ENCODE results near the gene SOX8. TPM values are rescaled to one million over a fixed set of nuclear protein-coding genes. Genes with fewer than 3 reads are reported as not detected.

SOX8 gene
- polyA plus RNA-seq, 1 donor from 2014 or later = 3.9 TPM

DNA sequence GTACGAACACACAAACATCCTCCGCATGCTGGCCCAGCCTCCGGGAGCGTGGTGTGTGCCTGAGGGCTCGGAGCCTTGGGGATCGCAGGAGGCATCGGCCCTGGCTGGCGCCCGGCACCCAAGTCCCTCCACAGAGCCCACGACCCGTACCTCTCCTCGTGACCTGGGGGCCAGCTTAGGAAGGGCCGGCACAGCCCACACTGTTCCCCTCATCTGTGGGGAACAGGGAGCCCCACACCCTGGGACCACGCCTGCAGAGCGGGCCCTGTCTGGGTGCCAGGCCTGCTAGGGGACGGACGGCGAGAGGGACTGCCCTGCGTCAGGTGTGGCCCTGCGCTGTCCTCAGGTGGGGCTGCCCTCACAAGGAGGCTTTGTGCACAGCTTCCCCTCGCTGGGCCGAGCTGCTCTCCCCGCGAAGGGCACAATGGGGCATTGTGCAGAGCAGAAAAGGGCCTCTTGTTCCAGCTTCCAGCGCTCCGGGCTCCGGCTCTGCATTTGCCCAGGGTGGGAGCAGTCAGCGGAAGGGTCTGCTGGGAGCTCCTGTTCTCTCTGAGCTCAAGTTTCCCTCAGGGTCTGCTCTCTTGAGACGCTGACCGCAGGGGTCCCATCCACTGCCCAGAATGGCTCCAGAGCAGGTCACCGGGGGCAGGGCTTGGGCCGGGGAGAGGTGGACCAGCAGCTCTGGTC is 9.1 kb upstream of the SOX8 start:
- Histone ChIP-seq H3K4me3 (ENCODE audit: low read length) (no peak overlapping the region), H3K4me2 (ENCODE audit: low read length) (no peak overlapping the region), H2AFZ (ENCODE audit: low read depth, low read length) (no peak overlapping the region), H3K9me3 (ENCODE audit: low read length) (no peaks in the 10 kb centered on the region), H3K9me2 (ENCODE audit: insufficient read depth, low read length) (no peaks in the 10 kb centered on the region), H4K20me1 (ENCODE audit: insufficient read depth) (peaks cover 5% of the 10 kb centered on the region), H3K27me3 (ENCODE audit: insufficient read depth, low read depth, low read length) (no peaks in the 10 kb centered on the region), H3F3A (ENCODE audit: insufficient read depth, low read length, poor library complexity, severe bottlenecking) (peaks cover 4% of the 10 kb centered on the region), H3K79me2 (replicated peaks; ENCODE audit: insufficient read depth, low read length) (peaks cover 3% of the 10 kb centered on the region), H3K27ac (ENCODE audit: low read length) (no peak overlapping the region), H3K36me3 (ENCODE audit: insufficient read depth, low read length) (no peaks in the 10 kb centered on the region), H3K9ac (ENCODE audit: low read length) (no peak overlapping the region)
- TF ChIP-seq, protein P1, sequence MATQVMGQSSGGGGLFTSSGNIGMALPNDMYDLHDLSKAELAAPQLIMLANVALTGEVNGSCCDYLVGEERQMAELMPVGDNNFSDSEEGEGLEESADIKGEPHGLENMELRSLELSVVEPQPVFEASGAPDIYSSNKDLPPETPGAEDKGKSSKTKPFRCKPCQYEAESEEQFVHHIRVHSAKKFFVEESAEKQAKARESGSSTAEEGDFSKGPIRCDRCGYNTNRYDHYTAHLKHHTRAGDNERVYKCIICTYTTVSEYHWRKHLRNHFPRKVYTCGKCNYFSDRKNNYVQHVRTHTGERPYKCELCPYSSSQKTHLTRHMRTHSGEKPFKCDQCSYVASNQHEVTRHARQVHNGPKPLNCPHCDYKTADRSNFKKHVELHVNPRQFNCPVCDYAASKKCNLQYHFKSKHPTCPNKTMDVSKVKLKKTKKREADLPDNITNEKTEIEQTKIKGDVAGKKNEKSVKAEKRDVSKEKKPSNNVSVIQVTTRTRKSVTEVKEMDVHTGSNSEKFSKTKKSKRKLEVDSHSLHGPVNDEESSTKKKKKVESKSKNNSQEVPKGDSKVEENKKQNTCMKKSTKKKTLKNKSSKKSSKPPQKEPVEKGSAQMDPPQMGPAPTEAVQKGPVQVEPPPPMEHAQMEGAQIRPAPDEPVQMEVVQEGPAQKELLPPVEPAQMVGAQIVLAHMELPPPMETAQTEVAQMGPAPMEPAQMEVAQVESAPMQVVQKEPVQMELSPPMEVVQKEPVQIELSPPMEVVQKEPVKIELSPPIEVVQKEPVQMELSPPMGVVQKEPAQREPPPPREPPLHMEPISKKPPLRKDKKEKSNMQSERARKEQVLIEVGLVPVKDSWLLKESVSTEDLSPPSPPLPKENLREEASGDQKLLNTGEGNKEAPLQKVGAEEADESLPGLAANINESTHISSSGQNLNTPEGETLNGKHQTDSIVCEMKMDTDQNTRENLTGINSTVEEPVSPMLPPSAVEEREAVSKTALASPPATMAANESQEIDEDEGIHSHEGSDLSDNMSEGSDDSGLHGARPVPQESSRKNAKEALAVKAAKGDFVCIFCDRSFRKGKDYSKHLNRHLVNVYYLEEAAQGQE (IDR thresholded peaks at IDR 0.05; ENCODE audit: borderline replicate concordance) = no peak
- TF ChIP-seq MXI1 (conservative IDR thresholded peaks at IDR 0.05; ENCODE audit: poor library complexity, severe bottlenecking) (no peak), POLR2AphosphoS5 (IDR thresholded peaks at IDR 0.05) (no peak), TAF1 (IDR thresholded peaks at IDR 0.05; ENCODE audit: low read depth) (no peak), EP300 (conservative IDR thresholded peaks at IDR 0.05; ENCODE audit: poor library complexity, severe bottlenecking) (no peak), RAD21 (conservative IDR thresholded peaks at IDR 0.05) (no peak), SMC3 (conservative IDR thresholded peaks at IDR 0.05; ENCODE audit: poor library complexity) (no peak), EZH2 (IDR thresholded peaks at IDR 0.05; ENCODE audit: borderline replicate concordance, insufficient read depth, low read length, poor library complexity, severe bottlenecking) (no peak)
- TF ChIP-seq, protein P2, sequence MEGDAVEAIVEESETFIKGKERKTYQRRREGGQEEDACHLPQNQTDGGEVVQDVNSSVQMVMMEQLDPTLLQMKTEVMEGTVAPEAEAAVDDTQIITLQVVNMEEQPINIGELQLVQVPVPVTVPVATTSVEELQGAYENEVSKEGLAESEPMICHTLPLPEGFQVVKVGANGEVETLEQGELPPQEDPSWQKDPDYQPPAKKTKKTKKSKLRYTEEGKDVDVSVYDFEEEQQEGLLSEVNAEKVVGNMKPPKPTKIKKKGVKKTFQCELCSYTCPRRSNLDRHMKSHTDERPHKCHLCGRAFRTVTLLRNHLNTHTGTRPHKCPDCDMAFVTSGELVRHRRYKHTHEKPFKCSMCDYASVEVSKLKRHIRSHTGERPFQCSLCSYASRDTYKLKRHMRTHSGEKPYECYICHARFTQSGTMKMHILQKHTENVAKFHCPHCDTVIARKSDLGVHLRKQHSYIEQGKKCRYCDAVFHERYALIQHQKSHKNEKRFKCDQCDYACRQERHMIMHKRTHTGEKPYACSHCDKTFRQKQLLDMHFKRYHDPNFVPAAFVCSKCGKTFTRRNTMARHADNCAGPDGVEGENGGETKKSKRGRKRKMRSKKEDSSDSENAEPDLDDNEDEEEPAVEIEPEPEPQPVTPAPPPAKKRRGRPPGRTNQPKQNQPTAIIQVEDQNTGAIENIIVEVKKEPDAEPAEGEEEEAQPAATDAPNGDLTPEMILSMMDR (IDR thresholded peaks at IDR 0.05; ENCODE audit: poor library complexity, severe bottlenecking) = no peak

DNA sequence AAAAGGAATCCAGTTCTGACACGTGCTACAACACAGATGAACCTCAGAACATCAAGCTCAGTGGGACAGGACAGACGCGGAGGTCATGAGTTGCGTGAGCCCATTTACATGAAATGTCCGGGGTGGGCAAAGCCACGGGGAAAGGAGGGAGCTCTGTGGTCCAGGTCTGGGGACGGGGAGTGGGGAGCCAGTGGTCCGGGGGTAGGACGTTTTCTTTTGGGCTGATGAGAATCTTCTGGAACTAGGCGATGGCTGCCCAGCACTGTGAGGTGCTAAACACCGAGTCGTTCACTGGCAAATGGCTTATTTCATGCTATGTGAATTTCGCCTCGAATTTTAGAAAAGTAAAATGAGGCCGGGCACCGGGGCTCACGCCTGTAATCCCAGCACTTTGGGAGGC is 8.2 kb upstream of the SOX8 start:
- H3K4me2 ChIP-seq (ENCODE audit: low read length) = no peak overlapping the region
- TF ChIP-seq EZH2 (IDR thresholded peaks at IDR 0.05; ENCODE audit: borderline replicate concordance, insufficient read depth, low read length, poor library complexity, severe bottlenecking) (no peak), POLR2AphosphoS5 (IDR thresholded peaks at IDR 0.05) (no peak), EP300 (conservative IDR thresholded peaks at IDR 0.05; ENCODE audit: poor library complexity, severe bottlenecking) (no peak), MXI1 (conservative IDR thresholded peaks at IDR 0.05; ENCODE audit: poor library complexity, severe bottlenecking) (no peak), SMC3 (conservative IDR thresholded peaks at IDR 0.05; ENCODE audit: poor library complexity) (no peak), RAD21 (conservative IDR thresholded peaks at IDR 0.05) (no peak), TAF1 (IDR thresholded peaks at IDR 0.05; ENCODE audit: low read depth) (no peak)
- TF ChIP-seq, protein P1 (IDR thresholded peaks at IDR 0.05; ENCODE audit: borderline replicate concordance) = no peak
- TF ChIP-seq, protein P2 (IDR thresholded peaks at IDR 0.05; ENCODE audit: poor library complexity, severe bottlenecking) = no peak
- H3K27ac ChIP-seq (ENCODE audit: low read length) = no peak overlapping the region
- H2AFZ ChIP-seq (ENCODE audit: low read depth, low read length) = no peak overlapping the region
- no peak overlapping the region for H3K4me3 ChIP-seq (ENCODE audit: low read length)
- no peaks in the 10 kb centered on the region for H3K36me3 ChIP-seq (ENCODE audit: insufficient read depth, low read length)
- H3K9me3 ChIP-seq (ENCODE audit: low read length) = no peaks in the 10 kb centered on the region
- H3K79me2 ChIP-seq (replicated peaks; ENCODE audit: insufficient read depth, low read length) = peaks cover 3% of the 10 kb centered on the region
- H3K27me3 ChIP-seq (ENCODE audit: insufficient read depth, low read depth, low read length) = no peaks in the 10 kb centered on the region
- H4K20me1 ChIP-seq (ENCODE audit: insufficient read depth) = peaks cover under 1% of the 10 kb centered on the region
- H3K9ac ChIP-seq (ENCODE audit: low read length) = no peak overlapping the region
- H3K9me2 ChIP-seq (ENCODE audit: insufficient read depth, low read length) = no peaks in the 10 kb centered on the region
- peaks cover 2% of the 10 kb centered on the region for H3F3A ChIP-seq (ENCODE audit: insufficient read depth, low read length, poor library complexity, severe bottlenecking)

All from neural cell (in vitro differentiated cells).